K562 (cell line): ENCODE results near the gene NBPF14. TPM values are rescaled to one million over a fixed set of nuclear protein-coding genes. Genes with fewer than 3 reads are reported as not detected.
A peak's percentile ranks its signal among the peaks of the same experiment; 100 is the strongest.
"Not testable (repeated sequence)": the region's sequence is repeated elsewhere in the genome, so short reads cannot be mapped to it uniquely, and the experiment has no call there.

Source experiments
- ATAC-seq: fragments of 200-7000 bp; cut with Tn5 transposase; 3 replicates; pipeline ENCODE4 v1.9.1; 2020; ENCODE audit warnings: moderate library complexity
- BruUV-seq: library from RNA; stranded (reverse); fragments of 400-500 nt; replicated peaks from 2 replicates; lab custom pipeline; 2021; lab: Mats Ljungman, UMichigan
- CTCF ChIA-PET: fragments of 300-600 bp; formaldehyde crosslinking; extraction: SDS; loops from one replicate; lab custom pipeline; 2021; ENCODE audit warnings: low intra/inter-chr PET ratio; lab: Yijun Ruan, JAX
- POLR2A ChIA-PET: fragments of 300-600, 350-650 bp; sonication (Branson Sonifier 250); formaldehyde crosslinking; extraction: SDS; loops from one replicate; lab custom pipeline; 2021; ENCODE audit warnings: antibody characterized with exemption, inconsistent platforms; lab: Yijun Ruan, JAX
- DNase-seq, 4 experiments: peaks; one replicate each; pipeline versions ENCODE4 v3.0.0 to v3.0.0-alpha.2; 2011 to 2018; ENCODE audit warnings: low spot score in 3 of 4, mixed read lengths in 3 of 4; ENCODE audit errors: extremely low read depth in 1 of 4
- FAIRE-seq: peaks from 2 replicates; lab custom pipeline; 2011; peaks lifted over from hg19 to GRCh38; lab: Jason Lieb, UNC
- H2AFZ ChIP-seq: 2 replicates; pipeline ENCODE4 v1.6.0; 2011; ENCODE audit warnings: low read depth, low read length, control low read depth, inconsistent platforms
- H3K27ac ChIP-seq: fragments of 200-600 bp; 3 replicates; pipeline ENCODE4 v1.8.0; 2011; ENCODE audit warnings: low read depth, mild to moderate bottlenecking, control low read depth, inconsistent platforms, low read length, moderate library complexity, mixed read lengths; ENCODE audit errors: extremely low read depth
- H3K27me3 ChIP-seq, 2 experiments: fragments of 300-600 bp in 1 of 2; 2 replicates in 1 of 2; 3 replicates in 1 of 2; pipeline versions ENCODE4 v1.6.0 to v1.8.0; 2011; ENCODE audit warnings: inconsistent platforms in 2 of 2, low read length in 2 of 2, mild to moderate bottlenecking in 1 of 2, mixed read lengths in 1 of 2, moderate library complexity in 1 of 2; ENCODE audit not compliant: control insufficient read depth in 2 of 2, insufficient read depth in 2 of 2
- H3K36me3 ChIP-seq: fragments of 300-600 bp; 3 replicates; pipeline ENCODE4 v1.8.0; 2011; ENCODE audit warnings: mild to moderate bottlenecking, low read length, inconsistent platforms; ENCODE audit not compliant: control insufficient read depth, insufficient read depth
- H3K4me1 ChIP-seq, 2 experiments: fragments of 200-600 bp in 1 of 2; replicated peaks in 1 of 2; 2 replicates in 1 of 2; 3 replicates in 1 of 2; pipeline versions ENCODE4 v1.5.1 to v1.8.0; 2011; ENCODE audit warnings: inconsistent platforms in 2 of 2, low read length in 2 of 2, mild to moderate bottlenecking in 1 of 2, mixed read lengths in 1 of 2, moderate library complexity in 1 of 2; ENCODE audit not compliant: control insufficient read depth in 2 of 2, insufficient read depth in 2 of 2
- H3K4me2 ChIP-seq: 2 replicates; pipeline ENCODE4 v1.6.1; 2011; ENCODE audit warnings: low read length, control low read depth, inconsistent platforms, mixed read lengths; ENCODE audit not compliant: insufficient read depth
- H3K4me3 ChIP-seq: fragments of 200-600 bp; sonication (generic), shearing (Covaris generic); 2 replicates; pipeline ENCODE4 v1.5.1; 2016; ENCODE audit warnings: control low read depth, inconsistent platforms
- H3K79me2 ChIP-seq: fragments of 200-600 bp; 3 replicates; pipeline ENCODE4 v1.8.0; 2011; ENCODE audit warnings: low read length, inconsistent platforms; ENCODE audit not compliant: control insufficient read depth, insufficient read depth
- H3K9ac ChIP-seq, 2 experiments: 2 replicates each; pipeline versions ENCODE4 v1.6.0 to v1.6.1; 2011; ENCODE audit warnings: low read depth in 2 of 2, low read length in 2 of 2, control low read depth in 1 of 2, inconsistent platforms in 1 of 2, mild to moderate bottlenecking in 1 of 2, mixed read lengths in 1 of 2; ENCODE audit not compliant: insufficient read depth in 1 of 2
- H3K9me1 ChIP-seq: one replicate; pipeline ENCODE4 v1.6.0; 2011; ENCODE audit warnings: inconsistent platforms, mild to moderate bottlenecking, low read length, moderate library complexity; ENCODE audit not compliant: control insufficient read depth, insufficient read depth
- H3K9me3 ChIP-seq: replicated peaks from 2 replicates; pipeline ENCODE4 v1.5.1; 2011; ENCODE audit warnings: low read depth, low read length, inconsistent platforms; ENCODE audit not compliant: control insufficient read depth, insufficient read depth
- H4K20me1 ChIP-seq: replicated peaks from 2 replicates; pipeline ENCODE4 v1.6.1; 2011; ENCODE audit warnings: low read length, inconsistent platforms, mixed read lengths; ENCODE audit not compliant: control insufficient read depth, insufficient read depth
- CEBPB ChIP-seq: fragments of 450-650 bp; IDR thresholded peaks from 2 replicates; pipeline ENCODE4 v1.6.1; 2016; ENCODE audit warnings: missing genetic modification characterization, missing compliant biosample characterization
- CTBP1 ChIP-seq: fragments of 450-650 bp; IDR thresholded peaks from 2 replicates; pipeline ENCODE4 v1.6.1; 2016; ENCODE audit warnings: borderline replicate concordance
- PBX2 ChIP-seq, 2 experiments: IDR thresholded peaks in 1 of 2; conservative IDR thresholded peaks in 1 of 2; 2 replicates each; pipeline ENCODE4 v1.6.1; 2016; ENCODE audit warnings: low read depth in 2 of 2, mild to moderate bottlenecking in 1 of 2, missing compliant biosample characterization in 1 of 2, missing genetic modification characterization in 1 of 2, moderate library complexity in 1 of 2
- PKNOX1 ChIP-seq: fragments of 450-650 bp; IDR thresholded peaks from 2 replicates; pipeline ENCODE4 v1.6.1; 2016
- POLR2H ChIP-seq: IDR thresholded peaks from 2 replicates; pipeline ENCODE4 v1.6.1; 2016; ENCODE audit warnings: missing genetic modification characterization, low read depth, mild to moderate bottlenecking, control low read depth, missing compliant biosample characterization, moderate library complexity
- RAD21 ChIP-seq, 2 experiments: fragments of 250-450 bp in 1 of 2; fragments of 450-650 bp in 1 of 2; sonication (Bioruptor Pico) in 1 of 2; formaldehyde crosslinking in 1 of 2; IDR thresholded peaks in 1 of 2; conservative IDR thresholded peaks in 1 of 2; 2 replicates each; pipeline versions ENCODE4 v1.4.0 to v1.8.0; 2020 to 2022; ENCODE audit warnings: mild to moderate bottlenecking in 2 of 2, moderate library complexity in 1 of 2
- TARDBP ChIP-seq: fragments of 450-650 bp; IDR thresholded peaks from 2 replicates; pipeline ENCODE4 v1.6.1; 2016
- ZSCAN29 ChIP-seq: fragments of 450-650 bp; IDR thresholded peaks from 2 replicates; pipeline ENCODE4 v1.6.1; 2017
- WGBS: fragments of 100-300 bp; shearing (Covaris generic); methylation state at CpG from one replicate; pipeline ENCODE4 v1.1.6; 2016; ENCODE audit warnings: low coverage, mixed read lengths; ENCODE audit not compliant: insufficient coverage; ENCODE audit errors: missing lambda C conversion rate; 5-methylcytosine and 5-hydroxymethylcytosine counted together
- in situ Hi-C: fragments of 300-500 bp; cut with MboI; formaldehyde crosslinking; loops from 4 replicates; pipeline ENCODE4 v1.15.0; 2018; ENCODE audit warnings: inconsistent platforms, mixed read lengths
- intact Hi-C: fragments of 100-400 bp; cut with micrococcal nuclease; formaldehyde crosslinking; loops from 2 replicates; pipeline ENCODE4 v1.14.2; 2022
- polyA plus RNA-seq, 8 experiments: library from polyadenylated mRNA; depleted of rRNA in 4 of 8; stranded (reverse) in 5 of 8; unstranded in 3 of 8; fragments of >200 nt; fragmentation: Nextera tagmentation in 2 of 8; fragmentation: Illumina TruSeq in 1 of 8; extraction: Ambion mirVana in 2 of 8; extraction: Trizol in 1 of 8; gene quantifications; 2 replicates each; pipeline versions ENCODE4 v1.2.1 to v1.2.3, GENCODE V29; 2011 to 2014; ENCODE audit warnings: inconsistent platforms in 1 of 8, missing spikeins in 1 of 8
- total RNA-seq, 7 experiments: library from RNA; depleted of rRNA in 6 of 7; stranded (reverse); fragments of >200 nt in 6 of 7; fragmentation: Illumina TruSeq in 2 of 7; extraction: Trizol in 2 of 7; gene quantifications; 2 replicates each; pipeline versions ENCODE4 v1.2.1 to v1.2.3, GENCODE V29; 2011 to 2021; ENCODE audit warnings: low replicate concordance in 1 of 7

Gene NBPF14
- total and polyA plus RNA-seq, 9 of the 15 experiments (the other 6 are each of a cell fraction or from before 2014, with no cell fraction given), result 0.99 to 10.6 (median 6.1) TPM

GRCh38 chr1:148532158-148532557 lies 63.7 kb downstream of the NBPF14 start:
- H2AFZ ChIP-seq, H3K4me1 ChIP-seq, H3K27me3 ChIP-seq, H3K27ac ChIP-seq, H3K4me2 ChIP-seq, H3K9me1 ChIP-seq, H4K20me1 ChIP-seq, CTCF ChIA-PET, BruUV-seq, intact Hi-C loops, H3K79me2 ChIP-seq, H3K9ac ChIP-seq, FAIRE-seq, H3K4me3 ChIP-seq, H3K36me3 ChIP-seq, ATAC-seq, H3K9me3 ChIP-seq, POLR2A ChIA-PET: not testable (repeated sequence)
- peak in 1 of 4 experiments; percentile 12 for DNase-seq
- peak in 1 of 2 experiments; percentile 40; a peak in 2 of 4 replicates for TF ChIP-seq RAD21 (CRISPR knock-in tag; conservative IDR thresholded peaks at IDR 0.05 in 1 of 2, IDR thresholded peaks at IDR 0.05 in 1 of 2)
- in situ Hi-C loops, result loop anchor here (25.0 kb wide), 1 partner anchor 170 kb away; no protein-coding TSS in a partner anchor
- WGBS, result 10% methylated on average over 2 of the region's 4 CpGs

- H3K27ac ChIP-seq; ATAC-seq; H3K4me3 ChIP-seq; intact Hi-C loops; H3K4me2 ChIP-seq; H3K9me1 ChIP-seq; H3K4me1 ChIP-seq; CTCF ChIA-PET; BruUV-seq; H3K27me3 ChIP-seq; POLR2A ChIA-PET; H3K36me3 ChIP-seq; H3K9ac ChIP-seq; FAIRE-seq; H2AFZ ChIP-seq; H3K9me3 ChIP-seq; H3K79me2 ChIP-seq; H4K20me1 ChIP-seq; TF ChIP-seq PBX2 (CRISPR knock-in tag; IDR thresholded peaks at IDR 0.05; ENCODE audit: low read depth): not testable (repeated sequence)
- 21% methylated on average over 8 of the region's 25 CpGs for WGBS
- in situ Hi-C loops, result loop anchor here (25.0 kb wide), 1 partner anchor 167 kb away; no protein-coding TSS in a partner anchor
- peak in 1 of 4 experiments; percentile 61 for DNase-seq
- 0 out of 2 replicates have a peak, but pooled peaks have one; percentile 34 for TF ChIP-seq ZSCAN29
- peak; percentile 99 for TF ChIP-seq POLR2H
- peak; percentile 45 for TF ChIP-seq PKNOX1
- TF ChIP-seq TARDBP, result peak; percentile 52; the same call in 1 of the 2 replicates
- TF ChIP-seq CEBPB (tag), result peak; percentile 65
- peak; percentile 53; the same call in 1 of the 2 replicates for TF ChIP-seq CTBP1
- TF ChIP-seq PBX2 (tag; conservative IDR thresholded peaks at IDR 0.05; ENCODE audit: low read depth), result peak; percentile 43; the same call in 1 of the 2 replicates
Measured at GRCh38 chr1:148529101-148529567, 66.7 kb downstream of the NBPF14 start.
